ENCODE data around the gene JADE2. TPM values are rescaled to one million over a fixed set of nuclear protein-coding genes. Genes with fewer than 3 reads are reported as not detected.

JADE2 gene
- total RNA-seq, 1 experiment from 2014 or later = 18.4 TPM

- CTCF ChIA-PET = no interaction called here
- Histone ChIP-seq H3K27me3 (replicated peaks; ENCODE audit: insufficient read depth, low read depth, low read length, poor library complexity) (no peaks in the 10 kb centered on the region), H3K4me1 (ENCODE audit: insufficient read depth, low read length, poor library complexity, severe bottlenecking) (no peaks in the 10 kb centered on the region), H3K4me3 (ENCODE audit: low read depth, low read length, poor library complexity, severe bottlenecking) (no peak overlapping the region), H3K36me3 (ENCODE audit: insufficient read depth, low read length, poor library complexity, severe bottlenecking) (no peaks in the 10 kb centered on the region), H3K9me3 (ENCODE audit: low read depth, low read length, poor library complexity, severe bottlenecking) (no peaks in the 10 kb centered on the region), H3K27ac (ENCODE audit: low read depth, low read length, poor library complexity, severe bottlenecking) (no peak overlapping the region)
- intact Hi-C loops (cut with micrococcal nuclease; ENCODE audit: unreplicated experiment) = no loop called here
- BruUV-seq (replicated peaks) = no TSS peak
- POLR2A ChIA-PET (ENCODE audit: low non-redundant PET) = no interaction called here
- TF ChIP-seq EZH2 (IDR thresholded peaks at IDR 0.05; ENCODE audit: borderline replicate concordance, low read depth, low read length, poor library complexity, severe bottlenecking) (no peak), CTCF (conservative IDR thresholded peaks at IDR 0.05; ENCODE audit: low read depth, low read length) (no peak)
- DNase-seq (ENCODE audit: low spot score) = no peak
Observed at GRCh38 chr5:134537297-134537696, 11.8 kb downstream of the JADE2 start.

- H3K27ac ChIP-seq (ENCODE audit: low read depth, low read length, poor library complexity, severe bottlenecking) = no peak overlapping the region
- POLR2A ChIA-PET (ENCODE audit: low non-redundant PET) = no interaction called here
- no peaks in the 10 kb centered on the region for H3K27me3 ChIP-seq (replicated peaks; ENCODE audit: insufficient read depth, low read depth, low read length, poor library complexity)
- TF ChIP-seq CTCF (conservative IDR thresholded peaks at IDR 0.05; ENCODE audit: low read depth, low read length) (no peak), EZH2 (IDR thresholded peaks at IDR 0.05; ENCODE audit: borderline replicate concordance, low read depth, low read length, poor library complexity, severe bottlenecking) (no peak)
- no peaks in the 10 kb centered on the region for H3K9me3 ChIP-seq (ENCODE audit: low read depth, low read length, poor library complexity, severe bottlenecking)
- intact Hi-C loops (cut with micrococcal nuclease; ENCODE audit: unreplicated experiment) = no loop called here
- CTCF ChIA-PET = no interaction called here
- no peak overlapping the region for H3K4me3 ChIP-seq (ENCODE audit: low read depth, low read length, poor library complexity, severe bottlenecking)
- no peaks in the 10 kb centered on the region for H3K4me1 ChIP-seq (ENCODE audit: insufficient read depth, low read length, poor library complexity, severe bottlenecking)
- H3K36me3 ChIP-seq (ENCODE audit: insufficient read depth, low read length, poor library complexity, severe bottlenecking) = no peaks in the 10 kb centered on the region
- BruUV-seq (replicated peaks) = no TSS peak
- no peak for DNase-seq (ENCODE audit: low spot score)
Observed at GRCh38 chr5:134538296-134538695, 12.8 kb downstream of the JADE2 start.

- CTCF ChIA-PET = no interaction called here
- intact Hi-C loops (cut with micrococcal nuclease; ENCODE audit: unreplicated experiment) = no loop called here
- no peak for TF ChIP-seq CTCF (conservative IDR thresholded peaks at IDR 0.05; ENCODE audit: low read depth, low read length)
- no peak for TF ChIP-seq EZH2 (IDR thresholded peaks at IDR 0.05; ENCODE audit: borderline replicate concordance, low read depth, low read length, poor library complexity, severe bottlenecking)
- Histone ChIP-seq H3K27ac (ENCODE audit: low read depth, low read length, poor library complexity, severe bottlenecking) (no peak overlapping the region), H3K9me3 (ENCODE audit: low read depth, low read length, poor library complexity, severe bottlenecking) (no peaks in the 10 kb centered on the region), H3K4me3 (ENCODE audit: low read depth, low read length, poor library complexity, severe bottlenecking) (no peak overlapping the region), H3K4me1 (ENCODE audit: insufficient read depth, low read length, poor library complexity, severe bottlenecking) (peaks cover 8% of the 10 kb centered on the region), H3K36me3 (ENCODE audit: insufficient read depth, low read length, poor library complexity, severe bottlenecking) (no peaks in the 10 kb centered on the region), H3K27me3 (replicated peaks; ENCODE audit: insufficient read depth, low read depth, low read length, poor library complexity) (no peaks in the 10 kb centered on the region)
- BruUV-seq (replicated peaks) = no TSS peak
- POLR2A ChIA-PET (ENCODE audit: low non-redundant PET) = no interaction called here
- no peak for DNase-seq (ENCODE audit: low spot score)
Observed at GRCh38 chr5:134539732-134540131, 14.3 kb downstream of the JADE2 start.

Measured in A673 (cell line).